Measurements from ENCODE around the gene CENPF. TPM values are rescaled to one million over a fixed set of nuclear protein-coding genes. Genes with fewer than 3 reads are reported as not detected.

CENPF gene
- total RNA-seq, 1 donor = 42.1 TPM

DNA sequence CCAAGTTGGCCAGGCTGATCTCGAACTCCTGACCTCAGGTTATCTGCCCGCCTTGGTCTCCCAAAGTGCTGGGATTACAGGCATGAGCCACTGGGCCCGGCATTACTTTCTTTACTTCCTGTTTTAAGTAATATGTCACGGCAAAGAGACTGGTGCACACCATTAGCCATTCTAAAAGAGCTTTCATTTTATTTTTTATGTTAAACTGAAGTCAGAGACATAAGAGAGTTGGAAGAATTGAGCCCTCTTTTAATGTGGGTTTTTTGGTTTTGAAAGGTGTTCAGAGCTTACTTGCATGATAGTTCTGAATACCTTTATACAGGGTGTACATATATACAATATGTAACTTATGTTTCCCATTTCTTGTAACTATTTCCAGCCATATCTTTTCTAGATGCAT is 14.3 kb downstream of the CENPF start:
- H3K4me3 ChIP-seq (ENCODE audit: low read depth, low read length) = no peak overlapping the region
- no peak for DNase-seq (ENCODE audit: low read depth)
- TF ChIP-seq, protein P1, sequence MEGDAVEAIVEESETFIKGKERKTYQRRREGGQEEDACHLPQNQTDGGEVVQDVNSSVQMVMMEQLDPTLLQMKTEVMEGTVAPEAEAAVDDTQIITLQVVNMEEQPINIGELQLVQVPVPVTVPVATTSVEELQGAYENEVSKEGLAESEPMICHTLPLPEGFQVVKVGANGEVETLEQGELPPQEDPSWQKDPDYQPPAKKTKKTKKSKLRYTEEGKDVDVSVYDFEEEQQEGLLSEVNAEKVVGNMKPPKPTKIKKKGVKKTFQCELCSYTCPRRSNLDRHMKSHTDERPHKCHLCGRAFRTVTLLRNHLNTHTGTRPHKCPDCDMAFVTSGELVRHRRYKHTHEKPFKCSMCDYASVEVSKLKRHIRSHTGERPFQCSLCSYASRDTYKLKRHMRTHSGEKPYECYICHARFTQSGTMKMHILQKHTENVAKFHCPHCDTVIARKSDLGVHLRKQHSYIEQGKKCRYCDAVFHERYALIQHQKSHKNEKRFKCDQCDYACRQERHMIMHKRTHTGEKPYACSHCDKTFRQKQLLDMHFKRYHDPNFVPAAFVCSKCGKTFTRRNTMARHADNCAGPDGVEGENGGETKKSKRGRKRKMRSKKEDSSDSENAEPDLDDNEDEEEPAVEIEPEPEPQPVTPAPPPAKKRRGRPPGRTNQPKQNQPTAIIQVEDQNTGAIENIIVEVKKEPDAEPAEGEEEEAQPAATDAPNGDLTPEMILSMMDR (IDR thresholded peaks at IDR 0.05; ENCODE audit: insufficient read depth, low read length) = no peak

DNA sequence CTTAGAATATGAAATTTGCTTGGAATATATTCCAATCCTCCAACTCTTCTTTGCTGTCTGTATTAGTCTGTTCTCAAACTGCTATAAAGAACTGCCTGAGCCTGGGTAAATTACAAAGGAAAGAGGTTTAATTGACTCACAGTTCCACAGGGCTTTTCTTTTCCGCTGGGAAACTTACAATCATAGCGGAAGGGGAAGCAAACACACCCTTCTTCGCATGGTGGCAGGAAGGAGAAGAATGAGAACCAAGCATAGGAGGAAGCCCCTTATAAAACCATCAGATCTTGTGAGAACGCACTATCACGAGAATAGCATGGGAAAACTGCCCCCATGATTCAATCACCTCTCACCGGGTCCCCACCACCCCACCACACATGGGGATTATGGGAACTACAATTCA is 14.8 kb downstream of the CENPF start:
- TF ChIP-seq, protein P1 (IDR thresholded peaks at IDR 0.05; ENCODE audit: insufficient read depth, low read length) = no peak
- DNase-seq (ENCODE audit: low read depth) = no peak
- H3K4me3 ChIP-seq (ENCODE audit: low read depth, low read length) = no peak overlapping the region

DNA sequence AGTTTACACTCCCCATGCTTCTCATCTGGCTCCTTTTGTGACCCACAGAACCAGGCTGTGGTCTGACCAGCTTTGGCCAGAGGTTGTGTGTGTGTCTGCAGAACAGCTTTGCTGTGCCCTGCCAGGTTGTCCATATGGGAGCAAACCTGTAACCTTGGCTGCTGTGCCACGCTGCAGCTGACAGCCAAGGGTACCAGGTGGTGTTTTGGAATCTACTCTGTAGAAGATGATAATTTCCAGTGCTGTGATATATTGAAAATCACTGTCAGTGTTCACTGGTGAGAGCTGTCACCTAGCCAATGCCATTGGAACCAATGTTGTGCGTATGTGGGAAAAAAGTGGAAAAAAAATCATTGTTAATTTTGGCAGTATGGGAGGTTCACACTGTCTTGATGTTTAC is 18.2 kb downstream of the CENPF start:
- no peak overlapping the region for H3K4me3 ChIP-seq (ENCODE audit: low read depth, low read length)
- TF ChIP-seq, protein P1 (IDR thresholded peaks at IDR 0.05; ENCODE audit: insufficient read depth, low read length) = no peak
- no peak for DNase-seq (ENCODE audit: low read depth)

DNA sequence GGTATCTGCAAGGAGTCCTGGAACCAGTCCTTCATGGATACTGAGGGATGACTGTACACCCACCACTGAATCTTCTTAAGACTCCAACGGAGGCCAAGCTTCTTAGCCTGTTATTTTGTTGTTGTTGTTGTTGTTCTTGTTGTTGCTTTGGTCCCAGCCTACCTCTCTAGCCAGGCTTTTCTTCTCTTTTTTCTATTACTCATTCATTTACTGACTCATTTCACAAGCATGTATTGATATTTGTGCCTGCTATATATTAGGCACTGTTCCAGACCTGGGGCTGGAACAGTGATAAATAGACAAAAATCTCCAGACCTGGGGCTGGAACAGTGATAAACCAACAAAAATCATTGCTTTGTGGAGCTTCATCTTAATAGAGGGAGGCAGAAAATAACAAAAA is 20.4 kb downstream of the CENPF start:
- TF ChIP-seq, protein P1 (IDR thresholded peaks at IDR 0.05; ENCODE audit: insufficient read depth, low read length) = no peak
- H3K4me3 ChIP-seq (ENCODE audit: low read depth, low read length) = no peak overlapping the region
- no peak for DNase-seq (ENCODE audit: low read depth)

DNA sequence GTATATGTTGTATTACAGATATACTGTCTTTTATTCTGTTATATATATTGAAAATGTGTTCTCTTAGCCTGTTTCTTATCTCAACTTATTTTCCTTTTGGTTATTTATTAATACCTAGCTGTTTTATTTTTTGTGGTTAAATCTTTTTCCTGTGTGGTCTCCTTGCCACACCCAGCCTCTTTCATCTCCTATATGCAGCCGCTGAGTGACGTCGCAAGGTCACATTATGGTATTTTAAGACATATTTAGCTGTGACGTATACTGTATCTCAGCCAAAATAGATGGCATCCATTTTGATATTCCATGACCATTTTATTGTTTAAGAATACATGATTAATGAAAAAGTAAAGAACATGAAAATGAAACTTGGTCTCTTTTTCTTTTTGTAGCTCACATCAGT is 29.1 kb downstream of the CENPF start:
- no peak overlapping the region for H3K4me3 ChIP-seq (ENCODE audit: low read depth, low read length)
- TF ChIP-seq, protein P1 (IDR thresholded peaks at IDR 0.05; ENCODE audit: insufficient read depth, low read length) = no peak
- DNase-seq (ENCODE audit: low read depth) = no peak

DNA sequence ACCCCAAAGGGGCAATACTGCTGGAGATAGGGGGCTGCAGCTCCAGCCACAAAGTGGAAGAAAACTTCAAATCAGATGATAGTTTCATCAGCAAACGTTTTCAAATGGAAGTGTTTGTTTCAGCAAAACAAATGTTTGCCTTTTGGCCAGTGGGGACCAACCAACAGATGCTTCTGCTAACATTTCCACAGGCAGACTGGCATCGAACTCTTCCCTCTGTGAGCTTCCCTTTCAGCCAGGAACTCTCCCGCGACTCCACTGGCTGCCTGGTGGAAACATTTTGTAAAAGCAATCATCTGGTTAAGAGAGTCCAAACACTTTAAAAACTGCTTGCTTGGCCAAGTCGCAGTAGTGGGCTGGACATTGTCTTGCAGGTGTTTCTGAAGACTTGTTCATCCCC is 30.7 kb downstream of the CENPF start:
- no peak for DNase-seq (ENCODE audit: low read depth)
- no peak overlapping the region for H3K4me3 ChIP-seq (ENCODE audit: low read depth, low read length)
- TF ChIP-seq, protein P1 (IDR thresholded peaks at IDR 0.05; ENCODE audit: insufficient read depth, low read length) = no peak

DNA sequence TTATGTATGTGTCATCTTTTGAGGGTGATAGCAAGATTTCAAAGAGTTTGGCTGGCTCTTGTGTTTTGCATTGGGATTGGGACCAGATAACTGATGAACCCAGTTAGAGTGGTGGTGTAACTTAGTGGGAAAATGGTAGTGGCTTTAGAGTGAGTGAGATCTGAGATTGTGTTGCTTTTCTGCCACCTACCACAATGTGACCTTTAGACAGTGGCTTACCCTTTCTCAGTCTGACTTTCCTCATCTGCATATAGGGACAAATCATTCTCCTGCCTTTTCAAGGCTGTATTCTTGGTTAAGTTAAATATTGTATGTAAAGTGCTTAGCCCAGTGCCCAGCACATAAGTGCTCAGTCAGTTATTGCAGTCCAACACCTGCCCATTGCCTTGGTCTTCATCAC is 31.3 kb downstream of the CENPF start:
- DNase-seq (ENCODE audit: low read depth) = no peak
- no peak overlapping the region for H3K4me3 ChIP-seq (ENCODE audit: low read depth, low read length)
- TF ChIP-seq, protein P1 (IDR thresholded peaks at IDR 0.05; ENCODE audit: insufficient read depth, low read length) = no peak

Data from fibroblast of the aortic adventitia (primary cell).